ENCODE results near the gene SHTN1. TPM values are rescaled to one million over a fixed set of nuclear protein-coding genes. Genes with fewer than 3 reads are reported as not detected.

Gene SHTN1
- total RNA-seq, 1 donor from 2014 or later, result 20.2 TPM

- H3K27me3 Mint-ChIP-seq (ENCODE audit: low read depth), result no peaks in the 10 kb centered on the region
- peaks cover 25% of the 10 kb centered on the region for H3K4me1 Mint-ChIP-seq (ENCODE audit: low read depth)
- no peaks in the 10 kb centered on the region for H3K9me3 Mint-ChIP-seq (ENCODE audit: low read depth)
Measured at GRCh38 chr10:116845823-116846222, 159.2 kb downstream of the SHTN1 start.

GRCh38 chr10:116840389-116841075 is 164.5 kb downstream of the SHTN1 start:
- no peak overlapping the region for H3K27ac Mint-ChIP-seq (ENCODE audit: unreplicated experiment)
- no peaks in the 10 kb centered on the region for H3K9me3 Mint-ChIP-seq (ENCODE audit: low read depth)
- no peaks in the 10 kb centered on the region for H3K36me3 Mint-ChIP-seq (ENCODE audit: low read depth)
- no peak for DNase-seq (ENCODE audit: low spot score)
- no peak overlapping the region for H3K4me3 Mint-ChIP-seq (ENCODE audit: unreplicated experiment)
- TF ChIP-seq CTCF (IDR thresholded peaks at IDR 0.05), result no peak
- H3K4me1 Mint-ChIP-seq (ENCODE audit: low read depth), result peaks cover 3% of the 10 kb centered on the region
- no peaks in the 10 kb centered on the region for H3K27me3 Mint-ChIP-seq (ENCODE audit: low read depth)

More at GRCh38 chr10:116845823-116846222, 159.2 kb downstream of the SHTN1 start:
- H3K4me3 Mint-ChIP-seq (ENCODE audit: unreplicated experiment), result no peak overlapping the region
- no peak overlapping the region for H3K27ac Mint-ChIP-seq (ENCODE audit: unreplicated experiment)
- no peak for TF ChIP-seq CTCF (IDR thresholded peaks at IDR 0.05)
- no peaks in the 10 kb centered on the region for H3K36me3 Mint-ChIP-seq (ENCODE audit: low read depth)
- no peak for DNase-seq (ENCODE audit: low spot score)

- no peak overlapping the region for H3K4me3 Mint-ChIP-seq (ENCODE audit: unreplicated experiment)
- H3K4me1 Mint-ChIP-seq (ENCODE audit: low read depth), result no peaks in the 10 kb centered on the region
- no peak for DNase-seq (ENCODE audit: low spot score)
- no peaks in the 10 kb centered on the region for H3K27me3 Mint-ChIP-seq (ENCODE audit: low read depth)
- H3K9me3 Mint-ChIP-seq (ENCODE audit: low read depth), result no peaks in the 10 kb centered on the region
- H3K27ac Mint-ChIP-seq (ENCODE audit: unreplicated experiment), result no peak overlapping the region
- TF ChIP-seq CTCF (IDR thresholded peaks at IDR 0.05), result no peak
- no peaks in the 10 kb centered on the region for H3K36me3 Mint-ChIP-seq (ENCODE audit: low read depth)
Measured at GRCh38 chr10:116838143-116838725, 166.8 kb downstream of the SHTN1 start.

GRCh38 chr10:116836902-116837523 is 168.0 kb downstream of the SHTN1 start:
- Mint-ChIP-seq H3K4me3 (ENCODE audit: unreplicated experiment) (no peak overlapping the region), H3K36me3 (ENCODE audit: low read depth) (peaks cover 1% of the 10 kb centered on the region), H3K27me3 (ENCODE audit: low read depth) (no peaks in the 10 kb centered on the region), H3K9me3 (ENCODE audit: low read depth) (no peaks in the 10 kb centered on the region), H3K27ac (ENCODE audit: unreplicated experiment) (no peak overlapping the region), H3K4me1 (ENCODE audit: low read depth) (no peaks in the 10 kb centered on the region)
- no peak for DNase-seq (ENCODE audit: low spot score)
- TF ChIP-seq CTCF (IDR thresholded peaks at IDR 0.05), result peak; percentile 67

GRCh38 chr10:116836083-116836482 is 168.9 kb downstream of the SHTN1 start:
- no peak overlapping the region for H3K4me3 Mint-ChIP-seq (ENCODE audit: unreplicated experiment)
- H3K27ac Mint-ChIP-seq (ENCODE audit: unreplicated experiment), result no peak overlapping the region
- TF ChIP-seq CTCF (IDR thresholded peaks at IDR 0.05), result no peak
- no peak for DNase-seq (ENCODE audit: low spot score)
- H3K9me3 Mint-ChIP-seq (ENCODE audit: low read depth), result no peaks in the 10 kb centered on the region
- no peaks in the 10 kb centered on the region for H3K27me3 Mint-ChIP-seq (ENCODE audit: low read depth)
- peaks cover 2% of the 10 kb centered on the region for H3K36me3 Mint-ChIP-seq (ENCODE audit: low read depth)
- H3K4me1 Mint-ChIP-seq (ENCODE audit: low read depth), result no peaks in the 10 kb centered on the region

Data from chondrocyte (in vitro differentiated cells).